HG02970 (cell line): ENCODE measurements around the gene PSKH1.
"Not testable (repeated sequence)": the region's sequence is repeated elsewhere in the genome, so short reads cannot be mapped to it uniquely, and the experiment has no call there.

Experiments used
- ATAC-seq: cut with Tn5 transposase; IDR thresholded peaks from one replicate; pipeline ENCODE4 v1.9.1; 2021; ENCODE audit warnings: mild to moderate bottlenecking, moderate library complexity, moderate number of reproducible peaks; ENCODE audit not compliant: unreplicated experiment, low FRiP score

PSKH1 gene

GRCh38 chr16:67972285-67972684 is 79.2 kb downstream of the PSKH1 start:
- ATAC-seq = not testable (repeated sequence)

- no peak for ATAC-seq
Observed at GRCh38 chr16:67975321-67976105, 82.5 kb downstream of the PSKH1 start.

DNA sequence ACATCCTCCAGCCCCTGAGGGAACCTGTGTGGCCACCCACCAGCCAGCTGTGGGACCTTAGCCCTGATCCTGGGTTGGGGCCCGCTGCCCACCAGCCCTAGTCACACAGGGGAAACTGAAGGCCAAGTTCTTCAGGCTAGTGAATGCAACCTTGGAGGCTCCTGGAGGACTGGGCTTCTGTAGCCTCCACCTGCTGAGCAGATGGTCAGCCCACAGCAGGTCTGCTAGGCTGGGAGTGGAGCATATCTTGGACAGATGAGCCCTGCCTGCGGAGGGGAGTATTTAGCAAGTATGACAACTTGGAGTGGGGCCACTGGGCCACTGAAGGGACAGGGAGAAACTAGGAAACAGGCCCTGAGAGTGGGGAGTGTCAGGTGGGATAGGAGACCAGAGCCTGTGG is 83.2 kb downstream of the PSKH1 start:
- ATAC-seq = no peak

- ATAC-seq = no peak
Observed at GRCh38 chr16:67977005-67977404, 84.0 kb downstream of the PSKH1 start.

DNA sequence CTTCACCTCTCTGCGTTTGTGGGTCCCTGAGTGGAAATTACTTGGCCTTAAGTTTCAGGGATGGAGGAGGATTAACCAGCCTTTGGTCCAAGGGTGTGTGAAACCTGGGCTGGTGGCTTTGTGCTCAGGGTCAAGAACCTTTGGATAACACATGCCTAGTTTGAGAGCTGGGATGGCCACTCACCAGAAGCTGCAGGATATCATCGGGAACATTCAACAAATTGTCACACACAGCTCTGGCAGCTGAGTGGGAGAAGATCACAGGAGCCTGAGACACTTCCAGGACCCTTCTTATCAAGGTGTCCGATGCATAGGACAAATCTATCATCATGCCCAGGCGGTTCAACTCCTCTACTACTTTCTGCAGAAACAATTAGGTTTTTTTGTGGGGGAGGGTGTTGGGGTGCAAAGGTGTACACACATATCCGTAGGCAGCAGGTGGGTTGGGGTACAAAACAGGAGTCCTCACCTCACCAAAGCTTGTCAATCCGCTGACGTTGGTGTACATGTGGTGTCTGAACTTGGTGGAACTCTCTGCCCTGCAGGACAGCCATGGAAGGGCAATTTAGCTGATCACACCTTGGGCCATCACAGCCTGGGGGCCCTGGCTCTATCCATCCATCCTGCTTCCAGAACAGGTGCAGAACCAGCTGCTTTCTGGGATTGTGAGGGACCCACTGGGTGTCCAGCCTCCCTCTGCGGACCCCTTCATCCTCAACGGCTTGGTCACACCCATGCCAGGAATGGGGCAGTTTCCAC is 84.6 kb downstream of the PSKH1 start:
- ATAC-seq = no peak
